Gastrocnemius medialis (tissue), 4 donors: Measurements from ENCODE around the gene PLSCR1. TPM values are rescaled to one million over a fixed set of nuclear protein-coding genes. Genes with fewer than 3 reads are reported as not detected.
"Not testable (repeated sequence)": the region's sequence is repeated elsewhere in the genome, so short reads cannot be mapped to it uniquely, and the experiment has no call there.

Experiments used
- ATAC-seq, 2 donors: fragments of 150-250 bp; one replicate each; pipeline ENCODE4 v1.9.1; 2016
- DNase-seq, 2 donors: peaks; one replicate each; pipeline ENCODE4 v3.0.0-alpha.2; 2019
- H3K27ac ChIP-seq, 4 donors: fragments of 200-600 bp; sonication (generic); 1 replicate in 1 of 4; 2 replicates in 3 of 4; pipeline ENCODE4 v1.5.1; 2016 to 2018; ENCODE audit warnings: mild to moderate bottlenecking in 2 of 4, moderate library complexity in 1 of 4
- H3K27me3 ChIP-seq, 3 donors: fragments of 200-600 bp; sonication (generic) in 2 of 3; 1 replicate in 1 of 3; 2 replicates in 2 of 3; pipeline versions ENCODE4 v1.5.1 to v1.6.0; 2016 to 2019; ENCODE audit warnings: mild to moderate bottlenecking in 1 of 3, moderate library complexity in 1 of 3
- H3K36me3 ChIP-seq, 2 donors: fragments of 200-600 bp; sonication (generic) in 1 of 2; one replicate each; pipeline ENCODE4 v1.5.1; 2017 to 2018
- H3K4me1 ChIP-seq, 2 donors: fragments of 200-600 bp; sonication (generic) in 1 of 2; one replicate each; pipeline ENCODE4 v1.5.1; 2016 to 2017; ENCODE audit warnings: mild to moderate bottlenecking in 2 of 2
- H3K4me3 ChIP-seq, 4 donors: fragments of 200-600 bp; sonication (generic) in 3 of 4; 1 replicate in 1 of 4; 2 replicates in 3 of 4; pipeline ENCODE4 v1.5.1; 2016 to 2019; ENCODE audit warnings: mild to moderate bottlenecking in 2 of 4
- H3K9me3 ChIP-seq, 3 donors: fragments of 200-600 bp; sonication (generic) in 2 of 3; 1 replicate in 1 of 3; 2 replicates in 2 of 3; pipeline ENCODE4 v1.5.1; 2016 to 2019
- CTCF ChIP-seq, 5 experiments: fragments of 450-650 bp in 3 of 5; fragments of 200-600 bp in 2 of 5; sonication (generic) in 2 of 5; IDR thresholded peaks in 4 of 5; conservative IDR thresholded peaks in 1 of 5; 1 replicate in 4 of 5; 2 replicates in 1 of 5; pipeline ENCODE4 v1.5.1; 2016 to 2019; ENCODE audit warnings: antibody characterized with exemption in 5 of 5, mild to moderate bottlenecking in 3 of 5, moderate library complexity in 3 of 5
- POLR2A ChIP-seq, 2 donors: fragments of 450-650 bp; IDR thresholded peaks; one replicate each; pipeline ENCODE4 v1.6.1; 2017; ENCODE audit warnings: antibody characterized with exemption in 2 of 2, mild to moderate bottlenecking in 2 of 2, moderate library complexity in 2 of 2
- in situ Hi-C, 4 donors: fragments of 200-750 bp; cut with MboI; loops; one replicate each; pipeline versions ENCODE4 v1.15.0 to v1.8.0; 2017; ENCODE audit warnings: low sequenced_read_pairs in 4 of 4
- intact Hi-C: fragments of 100-400 bp; cut with DNase I; formaldehyde crosslinking; loops from one replicate; pipeline ENCODE4 v1.15.1; 2023; ENCODE audit warnings: low total_unique reads
- total RNA-seq, 4 donors: library from RNA; depleted of rRNA; stranded (reverse); fragments of >200 nt; gene quantifications; one replicate each; pipeline versions ENCODE4 v1.1.0 to v1.2.3, GENCODE V29; 2016

PLSCR1 gene
- total RNA-seq, 4 donors from 2014 or later, result 12.0 to 28.5 (median 18.2) TPM

- ATAC-seq, result no peak
- DNase-seq, result no peak
- Histone ChIP-seq H3K36me3 (no peaks in the 10 kb centered on the region), H3K27me3 (peaks cover 0 to 4% (median 0%) of the 10 kb centered on the region in 3 donors), H3K4me3 (no peak overlapping the region), H3K4me1 (no peaks in the 10 kb centered on the region), H3K27ac (no peak overlapping the region), H3K9me3 (no peaks in the 10 kb centered on the region)
- in situ Hi-C loops (no loop called here), intact Hi-C loops (no loop called here)
- TF ChIP-seq CTCF (IDR thresholded peaks at IDR 0.05 in 4 of 5, conservative IDR thresholded peaks at IDR 0.05 in 1 of 5) (no peak), POLR2A (IDR thresholded peaks at IDR 0.05) (no peak)
These were observed 68.2 kb downstream of the PLSCR1 start for GRCh38 chr3:146476094-146476740.

- H3K27me3 ChIP-seq, in situ Hi-C loops, H3K9me3 ChIP-seq, ATAC-seq, H3K36me3 ChIP-seq, H3K4me3 ChIP-seq, DNase-seq, intact Hi-C loops, H3K4me1 ChIP-seq: not testable (repeated sequence)
- peak overlapping the region in 1 of 4 donors; percentile 35 for H3K27ac ChIP-seq
These were observed 69.4 kb downstream of the PLSCR1 start for GRCh38 chr3:146474976-146475375.

- Histone ChIP-seq H3K9me3 (no peaks in the 10 kb centered on the region), H3K4me3 (no peak overlapping the region), H3K27ac (peak overlapping the region in 3 of 4 donors; percentile 5 to 58 (median 39)), H3K27me3 (peaks cover 0 to 7% (median 2%) of the 10 kb centered on the region in 3 donors), H3K4me1 (no peaks in the 10 kb centered on the region), H3K36me3 (no peaks in the 10 kb centered on the region)
- in situ Hi-C loops (no loop called here), intact Hi-C loops (no loop called here)
- TF ChIP-seq CTCF (IDR thresholded peaks at IDR 0.05 in 4 of 5, conservative IDR thresholded peaks at IDR 0.05 in 1 of 5), result no peak
- no peak for TF ChIP-seq POLR2A (IDR thresholded peaks at IDR 0.05)
- peak; percentile 39 to 57 for ATAC-seq
- DNase-seq, result no peak
These were observed 70.7 kb downstream of the PLSCR1 start for GRCh38 chr3:146473726-146474125.

GRCh38 chr3:146472611-146473010 is 71.8 kb downstream of the PLSCR1 start:
- intact Hi-C loops, result no loop called here

GRCh38 chr3:146471012-146471411 is 73.4 kb downstream of the PLSCR1 start:
- in situ Hi-C loops, result no loop called here
- no peak for ATAC-seq
- intact Hi-C loops, result no loop called here

More at GRCh38 chr3:146472611-146473010, 71.8 kb downstream of the PLSCR1 start:
- H3K4me1 ChIP-seq, result no peaks in the 10 kb centered on the region
- peaks cover 0 to 7% (median 2%) of the 10 kb centered on the region in 3 donors for H3K27me3 ChIP-seq
- TF ChIP-seq POLR2A (IDR thresholded peaks at IDR 0.05), result no peak
- TF ChIP-seq CTCF (IDR thresholded peaks at IDR 0.05 in 4 of 5, conservative IDR thresholded peaks at IDR 0.05 in 1 of 5), result no peak
- H3K36me3 ChIP-seq, result no peaks in the 10 kb centered on the region
- H3K27ac ChIP-seq, result peak overlapping the region in 2 of 4 donors; percentile 39 to 40
- ATAC-seq (no peak), DNase-seq (no peak)
- no peaks in the 10 kb centered on the region for H3K9me3 ChIP-seq
- in situ Hi-C loops, result no loop called here
- H3K4me3 ChIP-seq, result no peak overlapping the region

More at GRCh38 chr3:146471012-146471411, 73.4 kb downstream of the PLSCR1 start:
- Histone ChIP-seq H3K4me3 (no peak overlapping the region), H3K27me3 (peaks cover 0 to 7% (median 2%) of the 10 kb centered on the region in 3 donors), H3K27ac (no peak overlapping the region), H3K36me3 (no peaks in the 10 kb centered on the region), H3K4me1 (no peaks in the 10 kb centered on the region), H3K9me3 (no peaks in the 10 kb centered on the region)
- DNase-seq, result no peak
- no peak for TF ChIP-seq POLR2A (IDR thresholded peaks at IDR 0.05)
- TF ChIP-seq CTCF (IDR thresholded peaks at IDR 0.05 in 4 of 5, conservative IDR thresholded peaks at IDR 0.05 in 1 of 5), result no peak
